ENCODE results near the gene KPNA5. TPM values are rescaled to one million over a fixed set of nuclear protein-coding genes. Genes with fewer than 3 reads are reported as not detected.

Gene KPNA5
- total RNA-seq, 1 experiment from 2014 or later = 10.5 TPM

GRCh38 chr6:116763048-116763447 is 82.0 kb downstream of the KPNA5 start:
- TF ChIP-seq CTCF (conservative IDR thresholded peaks at IDR 0.05) = no peak

More at GRCh38 chr6:116763048-116763447, 82.0 kb downstream of the KPNA5 start:
- Histone ChIP-seq H2BK12ac (ENCODE audit: insufficient read length, low read depth, low read length) (no peak overlapping the region), H3K4me1 (ENCODE audit: insufficient read depth, low read length) (no peaks in the 10 kb centered on the region), H2AFZ (ENCODE audit: low read length) (no peak overlapping the region), H3K4ac (ENCODE audit: low read depth, low read length) (no peak overlapping the region), H3K56ac (ENCODE audit: insufficient read length, low read depth, low read length) (no peak overlapping the region), H2BK120ac (ENCODE audit: low read depth, low read length, poor library complexity, severe bottlenecking) (no peak overlapping the region), H3K79me2 (ENCODE audit: insufficient read depth, low read length) (no peaks in the 10 kb centered on the region), H2BK5ac (ENCODE audit: insufficient read length, low read length) (no peak overlapping the region), H4K5ac (ENCODE audit: insufficient read length, low read depth, low read length) (no peak overlapping the region), H3K18ac (ENCODE audit: insufficient read length, low read depth, low read length) (no peak overlapping the region), H2BK15ac (ENCODE audit: low read depth, low read length) (no peak overlapping the region), H2BK20ac (ENCODE audit: low read depth, low read length, poor library complexity, severe bottlenecking) (no peak overlapping the region), H3K27ac (ENCODE audit: insufficient read length, low read depth, low read length) (no peak overlapping the region), H4K8ac (replicated peaks; ENCODE audit: insufficient read length, low read depth, low read length) (no peak overlapping the region), H3K9ac (ENCODE audit: extremely low read depth, insufficient read length, low read length) (no peak overlapping the region), H3K79me1 (ENCODE audit: insufficient read depth, low read depth, low read length, poor library complexity, severe bottlenecking) (no peaks in the 10 kb centered on the region), H3T11ph (ENCODE audit: low read length) (no peak overlapping the region), H3K27me3 (ENCODE audit: insufficient read depth, low read length) (peaks cover 17% of the 10 kb centered on the region; the same call in 1 of the 2 replicates), H3K4me2 (ENCODE audit: insufficient read depth, insufficient read length, low read length) (no peak overlapping the region), H3K23me2 (ENCODE audit: insufficient read length, low read depth, low read length, poor library complexity, severe bottlenecking) (peaks cover 12% of the 10 kb centered on the region), H3K14ac (ENCODE audit: insufficient read depth, low read length) (no peak overlapping the region), H3K23ac (ENCODE audit: insufficient read length, low read depth, low read length) (no peak overlapping the region), H3K9me3 (ENCODE audit: control insufficient read depth, low read depth, low read length) (no peaks in the 10 kb centered on the region), H4K20me1 (ENCODE audit: control insufficient read depth, insufficient read depth, insufficient read length) (no peaks in the 10 kb centered on the region), H2AK5ac (ENCODE audit: insufficient read length, low read length) (no peak overlapping the region), H4K91ac (ENCODE audit: insufficient read length, low read depth, low read length) (no peak overlapping the region)
- Mint-ChIP-seq H3K9me3 (no peaks in the 10 kb centered on the region; a peak in 1 of 5 replicates), H3K27me3 (ENCODE audit: low read depth) (peaks cover 42% of the 10 kb centered on the region), H3K4me3 (no peak overlapping the region), H3K4me1 (peaks cover 14 to 17% of the 10 kb centered on the region in 2 experiments), H3K27ac (no peak overlapping the region), H3K36me3 (ENCODE audit: insufficient read depth in 1 of 3, low read depth in 3 of 3) (no peaks in the 10 kb centered on the region; a peak in 2 of 7 replicates)
- no peak for DNase-seq

Measured in H9 (cell line).